ENCODE data around the gene IPO13. TPM values are rescaled to one million over a fixed set of nuclear protein-coding genes. Genes with fewer than 3 reads are reported as not detected.

Gene IPO13
- total and polyA plus RNA-seq, 4 donors: 8.6 to 15.1 (median 10.5) TPM

GRCh38 chr1:43982808-43983207, 36.1 kb downstream of the IPO13 start:
- H3K4me1 ChIP-seq (ENCODE audit: control insufficient read depth in 4 of 4, insufficient read depth in 4 of 4, low read length in 3 of 4): peaks cover 7 to 22% (median 12%) of the 10 kb centered on the region in 4 donors

GRCh38 chr1:43983253-43983899, 36.6 kb downstream of the IPO13 start:
- 93% methylated on average over 12 of the region's 12 CpGs for WGBS
- Histone ChIP-seq H3K9me3 (ENCODE audit: control insufficient read depth in 4 of 4, low read length in 3 of 4) (no peaks in the 10 kb centered on the region), H3K4me1 (ENCODE audit: control insufficient read depth in 4 of 4, insufficient read depth in 4 of 4, low read length in 3 of 4) (peaks cover 3 to 16% (median 8%) of the 10 kb centered on the region in 4 donors), H3K27me3 (ENCODE audit: control insufficient read depth in 4 of 4, insufficient read depth in 4 of 4, low read length in 3 of 4) (no peaks in the 10 kb centered on the region), H3K9ac (ENCODE audit: low read depth in 1 of 2, low read length in 2 of 2) (no peak overlapping the region), H3K36me3 (ENCODE audit: control insufficient read depth in 4 of 4, insufficient read depth in 3 of 4, low read depth in 1 of 4, low read length in 3 of 4) (peaks cover 0 to 4% (median 0%) of the 10 kb centered on the region in 4 donors), H3K27ac (ENCODE audit: low read depth in 1 of 2, low read length in 2 of 2) (no peak overlapping the region), H3K4me3 (ENCODE audit: low read depth in 1 of 3, low read length in 3 of 3) (no peak overlapping the region)
- no peak for DNase-seq (ENCODE audit: low spot score)
- TF ChIP-seq ZBTB33 (IDR thresholded peaks at IDR 0.05): no peak
- no peak for TF ChIP-seq ATF3 (IDR thresholded peaks at IDR 0.05)
- TF ChIP-seq HNF4G (IDR thresholded peaks at IDR 0.05): no peak
- TF ChIP-seq YY1 (IDR thresholded peaks at IDR 0.05): no peak
- no peak for TF ChIP-seq REST (IDR thresholded peaks at IDR 0.05)
- no peak for TF ChIP-seq SP1 (IDR thresholded peaks at IDR 0.05)
- TF ChIP-seq GABPA (IDR thresholded peaks at IDR 0.05 in 1 of 2, conservative IDR thresholded peaks at IDR 0.05 in 1 of 2): no peak
- TF ChIP-seq JUND (IDR thresholded peaks at IDR 0.05): no peak
- TF ChIP-seq TAF1 (conservative IDR thresholded peaks at IDR 0.05): no peak
- no peak for TF ChIP-seq FOXA2 (IDR thresholded peaks at IDR 0.05)
- TF ChIP-seq FOXA1 (IDR thresholded peaks at IDR 0.05): no peak
- no peak for TF ChIP-seq RAD21 (IDR thresholded peaks at IDR 0.05)
- TF ChIP-seq RXRA (IDR thresholded peaks at IDR 0.05): no peak
- no peak for TF ChIP-seq EGR1 (IDR thresholded peaks at IDR 0.05; ENCODE audit: low read depth in 2 of 2)
- no peak for TF ChIP-seq CTCF (IDR thresholded peaks at IDR 0.05; ENCODE audit: low read depth, low read length, missing input control)
- no peak for TF ChIP-seq HNF4A (conservative IDR thresholded peaks at IDR 0.05)
- TF ChIP-seq MAX (IDR thresholded peaks at IDR 0.05): no peak
- TF ChIP-seq NR2F2 (IDR thresholded peaks at IDR 0.05): no peak

More at GRCh38 chr1:43982808-43983207, 36.1 kb downstream of the IPO13 start:
- no peak for DNase-seq (ENCODE audit: low spot score)
- Histone ChIP-seq H3K36me3 (ENCODE audit: control insufficient read depth in 4 of 4, insufficient read depth in 3 of 4, low read depth in 1 of 4, low read length in 3 of 4) (peaks cover 0 to 4% (median 0%) of the 10 kb centered on the region in 4 donors), H3K27ac (ENCODE audit: low read depth in 1 of 2, low read length in 2 of 2) (no peak overlapping the region), H3K27me3 (ENCODE audit: control insufficient read depth in 4 of 4, insufficient read depth in 4 of 4, low read length in 3 of 4) (no peaks in the 10 kb centered on the region), H3K9me3 (ENCODE audit: control insufficient read depth in 4 of 4, low read length in 3 of 4) (no peaks in the 10 kb centered on the region), H3K4me3 (ENCODE audit: low read depth in 1 of 3, low read length in 3 of 3) (no peak overlapping the region), H3K9ac (ENCODE audit: low read depth in 1 of 2, low read length in 2 of 2) (no peak overlapping the region)
- TF ChIP-seq RAD21 (IDR thresholded peaks at IDR 0.05) (no peak), FOXA2 (IDR thresholded peaks at IDR 0.05) (no peak), ATF3 (IDR thresholded peaks at IDR 0.05) (no peak), RXRA (IDR thresholded peaks at IDR 0.05) (no peak)
- 89% methylated on average over 15 of the region's 15 CpGs for WGBS

Measured in liver (tissue), 9 donors.